DND-41 (cell line): ENCODE data around the gene CAMK1.

Experiments
- EZH2 ChIP-seq: IDR thresholded peaks from 3 replicates; pipeline ENCODE4 v1.6.1; 2012; ENCODE audit warnings: borderline replicate concordance, low read depth, mild to moderate bottlenecking, moderate library complexity, low read length, inconsistent platforms; ENCODE audit not compliant: severe bottlenecking
- TF ChIP-seq, protein P1 (sequence below): IDR thresholded peaks from 2 replicates; pipeline ENCODE4 v1.5.1; 2012; ENCODE audit warnings: borderline replicate concordance, low read length, moderate library complexity, mild to moderate bottlenecking; ENCODE audit not compliant: poor library complexity, severe bottlenecking; ENCODE audit errors: extremely low read depth

DNA sequence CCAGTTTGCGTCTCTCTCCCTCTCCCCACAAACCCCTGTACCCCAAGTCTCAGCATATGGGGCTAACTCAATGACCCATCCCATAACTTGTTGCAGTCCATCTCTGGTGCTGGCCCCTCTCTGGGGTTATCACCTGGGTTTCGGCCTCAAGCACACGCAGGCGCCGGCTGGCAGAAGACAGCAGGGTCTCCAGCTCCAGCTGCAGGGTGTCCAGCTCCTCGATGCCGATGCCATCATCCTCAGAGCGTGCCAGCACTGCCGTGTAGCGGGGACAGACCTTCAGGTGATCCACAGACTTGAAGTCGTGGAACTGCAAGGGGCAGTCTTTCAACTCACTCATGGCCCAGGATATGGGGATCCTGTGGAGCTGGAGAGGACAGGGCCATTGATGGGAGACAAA lies 21.4 kb upstream of the CAMK1 start:
- TF ChIP-seq, protein P1, sequence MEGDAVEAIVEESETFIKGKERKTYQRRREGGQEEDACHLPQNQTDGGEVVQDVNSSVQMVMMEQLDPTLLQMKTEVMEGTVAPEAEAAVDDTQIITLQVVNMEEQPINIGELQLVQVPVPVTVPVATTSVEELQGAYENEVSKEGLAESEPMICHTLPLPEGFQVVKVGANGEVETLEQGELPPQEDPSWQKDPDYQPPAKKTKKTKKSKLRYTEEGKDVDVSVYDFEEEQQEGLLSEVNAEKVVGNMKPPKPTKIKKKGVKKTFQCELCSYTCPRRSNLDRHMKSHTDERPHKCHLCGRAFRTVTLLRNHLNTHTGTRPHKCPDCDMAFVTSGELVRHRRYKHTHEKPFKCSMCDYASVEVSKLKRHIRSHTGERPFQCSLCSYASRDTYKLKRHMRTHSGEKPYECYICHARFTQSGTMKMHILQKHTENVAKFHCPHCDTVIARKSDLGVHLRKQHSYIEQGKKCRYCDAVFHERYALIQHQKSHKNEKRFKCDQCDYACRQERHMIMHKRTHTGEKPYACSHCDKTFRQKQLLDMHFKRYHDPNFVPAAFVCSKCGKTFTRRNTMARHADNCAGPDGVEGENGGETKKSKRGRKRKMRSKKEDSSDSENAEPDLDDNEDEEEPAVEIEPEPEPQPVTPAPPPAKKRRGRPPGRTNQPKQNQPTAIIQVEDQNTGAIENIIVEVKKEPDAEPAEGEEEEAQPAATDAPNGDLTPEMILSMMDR, result no peak
- no peak for TF ChIP-seq EZH2
